T-helper 1 cell treated with Interleukin-12 subunit alpha and Interleukin-12 subunit beta and Interleukin-4 antibody, amounts not matched to agents 30 ng/mL and 1 ng/mL, for 36 hours (primary cell): ENCODE measurements around the gene PTH2R. TPM values are rescaled to one million over a fixed set of nuclear protein-coding genes. Genes with fewer than 3 reads are reported as not detected.

Experiments used
- intact Hi-C: fragments of 100-400 bp; cut with micrococcal nuclease; formaldehyde crosslinking; loops from one replicate; pipeline ENCODE4 v1.15.1; 2024
- total RNA-seq: library from RNA; stranded (reverse); gene quantifications from 2 replicates; pipeline ENCODE4 v1.2.3, GENCODE V29; 2022

PTH2R gene
- total RNA-seq, 1 donor from 2014 or later = 0.22 TPM

DNA sequence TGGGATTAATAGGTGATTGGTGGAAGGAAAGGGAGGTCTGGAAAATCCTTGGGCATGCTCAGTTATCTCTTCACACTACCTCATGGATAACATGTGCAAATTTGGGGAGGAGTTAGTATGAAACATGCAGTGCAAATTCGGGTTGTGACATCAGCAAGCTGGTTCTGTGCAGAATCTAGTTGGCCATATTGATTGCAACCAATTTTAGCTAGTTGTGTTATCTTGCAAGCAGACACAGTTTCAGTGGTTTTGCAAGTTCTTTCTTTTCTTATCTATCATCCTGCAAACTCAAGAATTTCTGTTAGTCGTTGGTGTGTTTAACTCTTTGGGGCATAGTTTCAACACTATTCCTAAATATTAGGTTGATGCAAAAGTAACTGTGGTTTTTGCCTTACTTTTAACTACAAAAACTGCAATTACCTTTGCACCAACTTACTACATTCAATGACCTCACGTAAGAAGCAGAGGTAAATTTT lies 135.4 kb downstream of the PTH2R start:
- intact Hi-C loops = no loop called here

DNA sequence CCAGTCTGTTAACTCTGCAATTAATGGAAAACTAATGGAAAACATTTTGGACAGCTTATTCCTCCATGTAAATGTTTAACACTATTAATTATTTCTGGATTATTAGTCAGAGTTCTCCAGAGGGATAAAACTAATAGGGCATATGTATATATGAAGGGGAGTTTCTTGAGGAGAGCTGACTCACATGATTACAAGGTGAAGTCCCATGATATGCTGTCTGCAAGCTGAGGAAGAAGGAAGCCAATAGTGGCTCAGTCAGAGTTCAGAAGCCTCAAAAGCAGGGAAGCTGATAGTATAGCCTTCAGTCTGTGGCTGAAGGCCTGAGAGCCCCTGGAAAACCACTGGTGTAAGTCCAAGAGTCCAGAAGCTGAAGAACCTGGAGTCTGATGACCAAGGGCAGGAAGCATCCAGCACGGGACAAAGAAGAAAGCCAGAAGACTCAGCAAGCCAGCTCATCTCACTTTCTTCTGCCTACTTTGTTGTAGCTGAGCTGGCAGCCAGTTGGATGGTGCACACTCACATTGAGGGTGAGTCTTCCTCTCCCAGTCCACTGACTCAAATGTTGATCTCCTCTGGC lies 136.0 kb downstream of the PTH2R start:
- intact Hi-C loops = no loop called here

Other genes with a start within 250 kb of the PTH2R start
- gene CRYGA, start 243.2 kb upstream of the PTH2R start, total RNA-seq = not detected in 2 replicates
- not detected in 2 replicates for gene C2orf80, start 216.8 kb upstream of the PTH2R start, total RNA-seq
- 21.9 and 22.9 TPM in 2 replicates for gene IDH1, start 151.7 kb upstream of the PTH2R start, total RNA-seq
- 37.4 and 40.2 TPM in 2 replicates for gene PIKFYVE, start 140.5 kb upstream of the PTH2R start, total RNA-seq